ENCODE measurements around the gene PLD5.

DNA sequence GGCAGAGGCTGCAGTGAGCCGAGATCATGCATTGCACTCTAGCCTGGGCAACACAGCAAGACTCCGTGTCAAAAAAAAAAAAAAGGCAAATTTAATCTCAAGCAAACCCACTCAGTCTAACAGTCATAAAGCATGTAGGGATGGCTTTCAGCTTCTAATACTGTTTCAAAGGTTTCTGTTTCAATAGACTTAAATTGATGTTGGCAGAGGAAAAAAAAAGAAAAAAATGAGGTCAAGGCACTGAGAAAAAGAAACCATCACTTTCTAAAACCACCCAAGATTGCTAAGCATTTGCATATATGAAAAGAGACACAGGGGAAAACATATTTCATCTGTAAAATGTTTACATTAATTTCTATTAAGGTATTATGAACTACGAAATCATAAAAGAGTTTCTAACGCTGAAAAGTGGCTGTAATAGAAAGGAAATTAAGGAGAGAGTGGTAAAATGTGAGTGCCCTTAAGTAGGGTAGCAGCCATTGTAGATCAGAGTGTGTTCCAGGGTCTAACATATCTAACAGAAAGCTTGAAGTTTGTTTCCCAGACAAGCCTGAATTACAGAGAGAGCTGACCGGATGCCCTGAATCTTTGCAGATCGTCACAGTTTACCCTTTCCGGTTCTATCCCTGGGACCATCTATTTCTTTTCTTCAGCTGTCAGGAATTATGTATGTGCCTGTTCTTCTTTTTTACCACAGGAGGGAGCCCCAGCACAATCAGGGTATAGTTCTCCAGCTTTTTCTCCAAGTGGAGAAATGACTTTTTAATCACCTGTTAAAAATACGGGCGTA, 70.0 kb downstream of the PLD5 start:
- TF ChIP-seq ZNF556 (CRISPR knock-in tag; IDR thresholded peaks at IDR 0.05; ENCODE audit: borderline replicate concordance) (no peak), ZNF75D (CRISPR knock-in tag; IDR thresholded peaks at IDR 0.05; ENCODE audit: borderline replicate concordance) (no peak), RAD21 (CRISPR knock-in tag; IDR thresholded peaks at IDR 0.05) (no peak), ZNF788 (CRISPR knock-in tag; IDR thresholded peaks at IDR 0.05; ENCODE audit: borderline replicate concordance) (no peak), NR2F2 (IDR thresholded peaks at IDR 0.05; ENCODE audit: borderline replicate concordance, low read depth) (no peak), ZNF274 (CRISPR knock-in tag; IDR thresholded peaks at IDR 0.05) (no peak), NCOA1 (CRISPR knock-in tag; IDR thresholded peaks at IDR 0.05) (no peak)
- TF ChIP-seq, protein P1, sequence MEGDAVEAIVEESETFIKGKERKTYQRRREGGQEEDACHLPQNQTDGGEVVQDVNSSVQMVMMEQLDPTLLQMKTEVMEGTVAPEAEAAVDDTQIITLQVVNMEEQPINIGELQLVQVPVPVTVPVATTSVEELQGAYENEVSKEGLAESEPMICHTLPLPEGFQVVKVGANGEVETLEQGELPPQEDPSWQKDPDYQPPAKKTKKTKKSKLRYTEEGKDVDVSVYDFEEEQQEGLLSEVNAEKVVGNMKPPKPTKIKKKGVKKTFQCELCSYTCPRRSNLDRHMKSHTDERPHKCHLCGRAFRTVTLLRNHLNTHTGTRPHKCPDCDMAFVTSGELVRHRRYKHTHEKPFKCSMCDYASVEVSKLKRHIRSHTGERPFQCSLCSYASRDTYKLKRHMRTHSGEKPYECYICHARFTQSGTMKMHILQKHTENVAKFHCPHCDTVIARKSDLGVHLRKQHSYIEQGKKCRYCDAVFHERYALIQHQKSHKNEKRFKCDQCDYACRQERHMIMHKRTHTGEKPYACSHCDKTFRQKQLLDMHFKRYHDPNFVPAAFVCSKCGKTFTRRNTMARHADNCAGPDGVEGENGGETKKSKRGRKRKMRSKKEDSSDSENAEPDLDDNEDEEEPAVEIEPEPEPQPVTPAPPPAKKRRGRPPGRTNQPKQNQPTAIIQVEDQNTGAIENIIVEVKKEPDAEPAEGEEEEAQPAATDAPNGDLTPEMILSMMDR (CRISPR knock-in tag; IDR thresholded peaks at IDR 0.05): peak; percentile 58
- TF ChIP-seq, protein P2, sequence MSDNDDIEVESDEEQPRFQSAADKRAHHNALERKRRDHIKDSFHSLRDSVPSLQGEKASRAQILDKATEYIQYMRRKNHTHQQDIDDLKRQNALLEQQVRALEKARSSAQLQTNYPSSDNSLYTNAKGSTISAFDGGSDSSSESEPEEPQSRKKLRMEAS (IDR thresholded peaks at IDR 0.05): no peak
- TF ChIP-seq, protein P3, sequence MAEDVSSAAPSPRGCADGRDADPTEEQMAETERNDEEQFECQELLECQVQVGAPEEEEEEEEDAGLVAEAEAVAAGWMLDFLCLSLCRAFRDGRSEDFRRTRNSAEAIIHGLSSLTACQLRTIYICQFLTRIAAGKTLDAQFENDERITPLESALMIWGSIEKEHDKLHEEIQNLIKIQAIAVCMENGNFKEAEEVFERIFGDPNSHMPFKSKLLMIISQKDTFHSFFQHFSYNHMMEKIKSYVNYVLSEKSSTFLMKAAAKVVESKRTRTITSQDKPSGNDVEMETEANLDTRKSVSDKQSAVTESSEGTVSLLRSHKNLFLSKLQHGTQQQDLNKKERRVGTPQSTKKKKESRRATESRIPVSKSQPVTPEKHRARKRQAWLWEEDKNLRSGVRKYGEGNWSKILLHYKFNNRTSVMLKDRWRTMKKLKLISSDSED (CRISPR knock-in tag; IDR thresholded peaks at IDR 0.05): no peak
